ENCODE data around the gene ANO3. TPM values are rescaled to one million over a fixed set of nuclear protein-coding genes. Genes with fewer than 3 reads are reported as not detected.

ANO3 gene
- total RNA-seq, 2 experiments from 2014 or later, result not detected

DNA sequence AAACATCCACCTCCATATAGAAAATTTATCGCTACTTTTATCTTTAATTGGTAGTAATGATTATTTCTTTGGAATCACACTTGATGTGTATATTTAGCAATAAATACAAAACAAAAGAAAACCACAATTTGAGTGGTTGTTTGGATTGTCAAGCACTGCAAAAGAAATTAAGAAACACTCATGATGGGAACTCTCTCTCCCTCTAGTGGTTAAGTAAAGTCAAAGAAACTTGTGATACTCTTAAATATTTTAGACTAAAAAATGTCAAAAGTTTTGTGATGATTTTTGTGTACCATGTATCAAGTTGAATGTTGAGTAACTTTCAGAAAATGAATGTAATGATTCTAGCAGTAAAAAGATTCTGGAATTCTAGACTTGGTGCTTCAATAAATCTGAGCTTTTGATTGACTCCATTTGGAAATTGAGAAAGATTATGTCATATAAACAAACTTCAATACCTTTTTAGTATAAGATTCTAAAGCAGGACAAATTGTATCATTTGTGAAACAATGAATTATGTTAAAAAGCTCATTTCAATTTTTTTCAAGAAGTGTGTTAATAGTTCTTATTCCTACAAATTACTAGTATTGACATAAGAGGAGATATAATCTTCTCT is 219.4 kb downstream of the ANO3 start:
- CTCF ChIA-PET, result no interaction called here
- Mint-ChIP-seq H3K27me3 (no peaks in the 10 kb centered on the region), H3K9me3 (peaks cover 7% of the 10 kb centered on the region), H3K36me3 (ENCODE audit: low read depth) (no peaks in the 10 kb centered on the region), H3K27ac (no peak overlapping the region), H3K4me1 (ENCODE audit: low read depth) (no peaks in the 10 kb centered on the region), H3K4me3 (no peak overlapping the region)
- intact Hi-C loops (cut with DNase I, micrococcal nuclease), result no loop called here
- POLR2A ChIA-PET, result no interaction called here
- DNase-seq, result no peak
- Histone ChIP-seq H3K9me3 (ENCODE audit: control insufficient read depth in 1 of 2, insufficient read depth in 1 of 2, low read length in 2 of 2) (no peaks in the 10 kb centered on the region), H3K36me3 (ENCODE audit: insufficient read depth, low read length) (no peaks in the 10 kb centered on the region), H3K4me3 (ENCODE audit: low read length) (no peak overlapping the region), H3K4me1 (ENCODE audit: insufficient read depth, low read length) (no peaks in the 10 kb centered on the region), H3K27ac (ENCODE audit: low read depth in 1 of 2, low read length in 2 of 2) (no peak overlapping the region), H3K27me3 (ENCODE audit: control insufficient read depth in 1 of 2, insufficient read depth in 2 of 2, low read length in 2 of 2) (no peaks in the 10 kb centered on the region)
- TF ChIP-seq, protein P1, sequence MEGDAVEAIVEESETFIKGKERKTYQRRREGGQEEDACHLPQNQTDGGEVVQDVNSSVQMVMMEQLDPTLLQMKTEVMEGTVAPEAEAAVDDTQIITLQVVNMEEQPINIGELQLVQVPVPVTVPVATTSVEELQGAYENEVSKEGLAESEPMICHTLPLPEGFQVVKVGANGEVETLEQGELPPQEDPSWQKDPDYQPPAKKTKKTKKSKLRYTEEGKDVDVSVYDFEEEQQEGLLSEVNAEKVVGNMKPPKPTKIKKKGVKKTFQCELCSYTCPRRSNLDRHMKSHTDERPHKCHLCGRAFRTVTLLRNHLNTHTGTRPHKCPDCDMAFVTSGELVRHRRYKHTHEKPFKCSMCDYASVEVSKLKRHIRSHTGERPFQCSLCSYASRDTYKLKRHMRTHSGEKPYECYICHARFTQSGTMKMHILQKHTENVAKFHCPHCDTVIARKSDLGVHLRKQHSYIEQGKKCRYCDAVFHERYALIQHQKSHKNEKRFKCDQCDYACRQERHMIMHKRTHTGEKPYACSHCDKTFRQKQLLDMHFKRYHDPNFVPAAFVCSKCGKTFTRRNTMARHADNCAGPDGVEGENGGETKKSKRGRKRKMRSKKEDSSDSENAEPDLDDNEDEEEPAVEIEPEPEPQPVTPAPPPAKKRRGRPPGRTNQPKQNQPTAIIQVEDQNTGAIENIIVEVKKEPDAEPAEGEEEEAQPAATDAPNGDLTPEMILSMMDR (IDR thresholded peaks at IDR 0.05), result no peak
- ATAC-seq (ENCODE audit: poor library complexity), result no peak

DNA sequence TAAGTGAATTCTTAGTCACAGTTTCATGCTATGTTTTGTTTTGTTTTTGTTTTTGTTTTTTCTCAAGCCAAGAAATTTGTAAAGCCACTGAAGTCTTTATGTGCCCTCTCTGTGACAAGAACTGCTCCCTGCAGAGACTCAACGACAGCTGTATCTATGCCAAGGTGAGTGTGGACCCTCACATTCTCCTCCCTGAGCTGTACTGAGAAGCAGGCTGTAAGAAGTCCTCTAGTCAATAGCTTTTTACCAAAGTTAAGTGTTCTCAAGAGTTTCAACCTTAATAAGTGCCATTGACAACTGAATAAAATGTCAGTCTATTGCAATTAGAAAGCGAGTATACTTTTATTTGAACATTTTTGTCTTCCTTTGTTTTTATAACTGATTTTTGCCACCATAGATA is 221.3 kb downstream of the ANO3 start:
- no peaks in the 10 kb centered on the region for H3K9me3 ChIP-seq (ENCODE audit: control insufficient read depth in 1 of 2, insufficient read depth in 1 of 2, low read length in 2 of 2)
- H3K36me3 Mint-ChIP-seq (ENCODE audit: low read depth), result no peaks in the 10 kb centered on the region
- H3K9me3 Mint-ChIP-seq, result peaks cover 7% of the 10 kb centered on the region
- intact Hi-C loops (cut with DNase I, micrococcal nuclease), result no loop called here
- H3K27ac ChIP-seq (ENCODE audit: low read depth in 1 of 2, low read length in 2 of 2), result no peak overlapping the region
- DNase-seq (no peak), ATAC-seq (ENCODE audit: poor library complexity) (no peak)
- H3K4me3 Mint-ChIP-seq, result no peak overlapping the region
- no peaks in the 10 kb centered on the region for H3K27me3 ChIP-seq (ENCODE audit: control insufficient read depth in 1 of 2, insufficient read depth in 2 of 2, low read length in 2 of 2)
- POLR2A ChIA-PET, result no interaction called here
- H3K4me3 ChIP-seq (ENCODE audit: low read length), result no peak overlapping the region
- H3K36me3 ChIP-seq (ENCODE audit: insufficient read depth, low read length), result no peaks in the 10 kb centered on the region
- H3K27me3 Mint-ChIP-seq, result no peaks in the 10 kb centered on the region
- TF ChIP-seq, protein P1 (IDR thresholded peaks at IDR 0.05), result no peak
- no peak overlapping the region for H3K27ac Mint-ChIP-seq
- CTCF ChIA-PET, result no interaction called here
- H3K4me1 ChIP-seq (ENCODE audit: insufficient read depth, low read length), result no peaks in the 10 kb centered on the region
- H3K4me1 Mint-ChIP-seq (ENCODE audit: low read depth), result no peaks in the 10 kb centered on the region

DNA sequence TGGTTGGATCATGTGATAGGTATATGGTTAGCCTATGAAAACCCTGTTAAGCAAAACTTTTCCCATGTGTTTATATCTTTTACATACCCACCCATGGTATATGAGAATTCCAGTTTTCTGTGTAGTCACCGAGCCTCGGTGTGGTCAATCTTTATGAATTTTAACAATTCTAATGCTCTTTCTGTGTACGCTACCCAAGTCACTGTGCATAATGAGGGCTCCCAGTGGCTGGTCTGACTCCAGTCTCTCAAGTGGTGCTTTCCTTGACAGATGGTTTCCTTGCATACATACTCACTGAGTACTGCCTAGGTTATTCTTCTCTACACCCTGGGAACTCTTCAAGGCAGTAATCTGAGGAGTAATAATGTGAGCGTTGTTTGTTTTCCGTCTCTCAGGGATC is 222.5 kb downstream of the ANO3 start:
- Mint-ChIP-seq H3K27me3 (no peaks in the 10 kb centered on the region), H3K4me3 (no peak overlapping the region), H3K9me3 (peaks cover 9% of the 10 kb centered on the region), H3K27ac (no peak overlapping the region), H3K4me1 (ENCODE audit: low read depth) (no peaks in the 10 kb centered on the region), H3K36me3 (ENCODE audit: low read depth) (no peaks in the 10 kb centered on the region)
- intact Hi-C loops (cut with DNase I, micrococcal nuclease), result no loop called here
- Histone ChIP-seq H3K36me3 (ENCODE audit: insufficient read depth, low read length) (no peaks in the 10 kb centered on the region), H3K27me3 (ENCODE audit: control insufficient read depth in 1 of 2, insufficient read depth in 2 of 2, low read length in 2 of 2) (no peaks in the 10 kb centered on the region), H3K4me1 (ENCODE audit: insufficient read depth, low read length) (no peaks in the 10 kb centered on the region), H3K27ac (ENCODE audit: low read depth in 1 of 2, low read length in 2 of 2) (no peak overlapping the region), H3K4me3 (ENCODE audit: low read length) (no peak overlapping the region), H3K9me3 (ENCODE audit: control insufficient read depth in 1 of 2, insufficient read depth in 1 of 2, low read length in 2 of 2) (no peaks in the 10 kb centered on the region)
- POLR2A ChIA-PET, result no interaction called here
- TF ChIP-seq, protein P1 (IDR thresholded peaks at IDR 0.05), result no peak
- ATAC-seq (ENCODE audit: poor library complexity) (no peak), DNase-seq (no peak)
- CTCF ChIA-PET, result no interaction called here
